Naive thymus-derived CD4-positive, alpha-beta T cell (primary cell): ENCODE measurements around the gene CYP26A1. TPM values are rescaled to one million over a fixed set of nuclear protein-coding genes. Genes with fewer than 3 reads are reported as not detected.
"Not testable (repeated sequence)": the region's sequence is repeated elsewhere in the genome, so short reads cannot be mapped to it uniquely, and the experiment has no call there.

Experiments used
- ATAC-seq: fragments of 150-1000 bp; cut with Tn5 transposase; 2 replicates; pipeline ENCODE4 v1.10.0; 2021; ENCODE audit warnings: mild to moderate bottlenecking, moderate library complexity
- CTCF ChIA-PET: fragments of 350-600 bp; sonication (Branson Sonifier 250); formaldehyde crosslinking; loops from one replicate; lab custom pipeline; 2021; ENCODE audit warnings: antibody characterized with exemption; lab: Charles Lee
- POLR2A ChIA-PET: fragments of 350-600 bp; sonication (Branson Sonifier 250); formaldehyde crosslinking; loops from one replicate; lab custom pipeline; 2021; ENCODE audit warnings: antibody characterized with exemption, inconsistent platforms; lab: Charles Lee
- DNase-seq, 9 donors: peaks; one replicate each; pipeline versions ENCODE4 v3.0.0 to v3.0.0-alpha.2; 2020 to 2022; ENCODE audit warnings: mixed read lengths in 1 of 9
- H3K27ac ChIP-seq: one replicate; pipeline ENCODE4 v1.7.0; 2013; ENCODE audit warnings: mild to moderate bottlenecking, low read depth, low read length, moderate library complexity
- H3K27me3 ChIP-seq, 2 donors: one replicate each; pipeline ENCODE4 v1.7.0; 2013; ENCODE audit warnings: low read length in 2 of 2, mild to moderate bottlenecking in 2 of 2, moderate library complexity in 2 of 2; ENCODE audit not compliant: control insufficient read depth in 2 of 2, insufficient read depth in 2 of 2
- H3K36me3 ChIP-seq, 3 experiments: 1 replicate in 2 of 3; 2 replicates in 1 of 3; pipeline ENCODE4 v1.7.0; 2013; ENCODE audit warnings: low read length in 3 of 3, mild to moderate bottlenecking in 3 of 3, moderate library complexity in 1 of 3; ENCODE audit not compliant: insufficient read depth in 3 of 3, control insufficient read depth in 2 of 3
- H3K4me1 ChIP-seq, 2 donors: one replicate each; pipeline ENCODE4 v1.7.0; 2013; ENCODE audit warnings: low read length in 2 of 2, mild to moderate bottlenecking in 2 of 2, moderate library complexity in 1 of 2; ENCODE audit not compliant: control insufficient read depth in 2 of 2, insufficient read depth in 2 of 2
- H3K4me3 ChIP-seq: 2 replicates; pipeline ENCODE4 v1.7.0; 2013; ENCODE audit warnings: mild to moderate bottlenecking, low read length
- H3K9me3 ChIP-seq, 3 experiments: 1 replicate in 2 of 3; 2 replicates in 1 of 3; pipeline ENCODE4 v1.7.0; 2013; ENCODE audit warnings: low read length in 3 of 3; ENCODE audit not compliant: control insufficient read depth in 2 of 3
- H3K27ac Mint-ChIP-seq, 9 donors: one replicate each; pipeline ENCODE4 v1.8.0; 2020 to 2022; ENCODE audit warnings: mixed read lengths in 9 of 9, mild to moderate bottlenecking in 8 of 9, moderate library complexity in 5 of 9, inconsistent platforms in 2 of 9
- H3K27me3 Mint-ChIP-seq, 5 donors: one replicate each; pipeline ENCODE4 v1.8.0; 2021 to 2022; ENCODE audit warnings: mixed read lengths in 5 of 5, mild to moderate bottlenecking in 1 of 5
- H3K36me3 Mint-ChIP-seq, 5 donors: one replicate each; pipeline ENCODE4 v1.8.0; 2020 to 2022; ENCODE audit warnings: mixed read lengths in 5 of 5, mild to moderate bottlenecking in 3 of 5, inconsistent platforms in 1 of 5
- H3K4me1 Mint-ChIP-seq, 7 donors: one replicate each; pipeline ENCODE4 v1.8.0; 2020 to 2022; ENCODE audit warnings: mixed read lengths in 7 of 7, mild to moderate bottlenecking in 3 of 7, inconsistent platforms in 1 of 7
- H3K4me3 Mint-ChIP-seq, 10 donors: one replicate each; pipeline ENCODE4 v1.8.0; 2020 to 2022; ENCODE audit warnings: mild to moderate bottlenecking in 10 of 10, mixed read lengths in 10 of 10, moderate library complexity in 6 of 10, inconsistent platforms in 2 of 10
- H3K9me3 Mint-ChIP-seq, 11 donors: one replicate each; pipeline ENCODE4 v1.8.0; 2020 to 2022; ENCODE audit warnings: mixed read lengths in 11 of 11, mild to moderate bottlenecking in 4 of 11, inconsistent platforms in 1 of 11, moderate library complexity in 1 of 11
- intact Hi-C, 2 donors: fragments of 100-400 bp; cut with micrococcal nuclease; formaldehyde crosslinking; loops; one replicate each; pipeline ENCODE4 v1.15.1; 2023
- polyA plus RNA-seq, 2 donors: library from polyadenylated mRNA; unstranded; fragments of 300-500 nt; fragmentation: Illumina TruSeq; gene quantifications; one replicate each; pipeline ENCODE4 v1.2.3, GENCODE V29; 2021
- total RNA-seq, 6 experiments: library from RNA in 5 of 6; stranded (reverse) in 5 of 6; gene quantifications; 1 replicate in 5 of 6; 2 replicates in 1 of 6; pipeline ENCODE4 v1.2.3 and lab custom pipeline; 2021 to 2026

Gene CYP26A1
- total and polyA plus RNA-seq, 7 experiments from 2014 or later = not detected

- Histone ChIP-seq H3K36me3 (no peaks in the 10 kb centered on the region), H3K4me3 (no peak overlapping the region), H3K27me3 (no peaks in the 10 kb centered on the region), H3K9me3 (no peaks in the 10 kb centered on the region), H3K4me1 (no peaks in the 10 kb centered on the region), H3K27ac (no peak overlapping the region)
- no peaks in the 10 kb centered on the region for H3K36me3 Mint-ChIP-seq
- ChIA-PET POLR2A (no interaction called here), CTCF (no interaction called here)
- DNase-seq (no peak), ATAC-seq (no peak)
- H3K27me3 Mint-ChIP-seq = peaks cover 0 to 6% (median 0%) of the 10 kb centered on the region in 5 donors
- intact Hi-C loops = no loop called here
- H3K4me1 Mint-ChIP-seq = peaks cover 0 to 5% (median 0%) of the 10 kb centered on the region in 7 donors
- no peak overlapping the region for H3K4me3 Mint-ChIP-seq
- H3K27ac Mint-ChIP-seq = no peak overlapping the region
- peaks cover 0 to 4% (median 0%) of the 10 kb centered on the region in 11 donors for H3K9me3 Mint-ChIP-seq
Observed at GRCh38 chr10:93095225-93095624, 21.5 kb downstream of the CYP26A1 start.

GRCh38 chr10:93096901-93097300 lies 23.2 kb downstream of the CYP26A1 start:
- Histone ChIP-seq H3K27me3 (no peaks in the 10 kb centered on the region), H3K27ac (no peak overlapping the region), H3K36me3 (no peaks in the 10 kb centered on the region), H3K9me3 (no peaks in the 10 kb centered on the region), H3K4me3 (no peak overlapping the region), H3K4me1 (no peaks in the 10 kb centered on the region)
- Mint-ChIP-seq H3K27me3 (peaks cover 0 to 3% (median 0%) of the 10 kb centered on the region in 5 donors), H3K9me3 (peaks cover 0 to 4% (median 0%) of the 10 kb centered on the region in 11 donors), H3K4me3 (no peak overlapping the region), H3K27ac (no peak overlapping the region), H3K36me3 (no peaks in the 10 kb centered on the region), H3K4me1 (peaks cover 0 to 5% (median 0%) of the 10 kb centered on the region in 7 donors)
- DNase-seq = no peak
- ChIA-PET CTCF (no interaction called here), POLR2A (no interaction called here)
- intact Hi-C loops = no loop called here
- ATAC-seq = no peak

GRCh38 chr10:93097386-93097785 lies 23.7 kb downstream of the CYP26A1 start:
- ATAC-seq (no peak), DNase-seq (no peak)
- Histone ChIP-seq H3K4me3 (no peak overlapping the region), H3K27me3 (no peaks in the 10 kb centered on the region), H3K27ac (no peak overlapping the region), H3K4me1 (no peaks in the 10 kb centered on the region), H3K9me3 (no peaks in the 10 kb centered on the region), H3K36me3 (no peaks in the 10 kb centered on the region)
- Mint-ChIP-seq H3K27me3 (peaks cover 0 to 3% (median 0%) of the 10 kb centered on the region in 5 donors), H3K4me3 (no peak overlapping the region), H3K4me1 (peaks cover 0 to 5% (median 0%) of the 10 kb centered on the region in 7 donors), H3K9me3 (peaks cover 0 to 4% (median 0%) of the 10 kb centered on the region in 11 donors), H3K27ac (no peak overlapping the region), H3K36me3 (no peaks in the 10 kb centered on the region)
- CTCF ChIA-PET = no interaction called here
- POLR2A ChIA-PET = no interaction called here
- intact Hi-C loops = no loop called here

- H3K36me3 ChIP-seq = no peaks in the 10 kb centered on the region
- H3K27me3 ChIP-seq = no peaks in the 10 kb centered on the region
- Mint-ChIP-seq H3K36me3 (peaks cover 0 to 4% (median 0%) of the 10 kb centered on the region in 5 donors), H3K27me3 (peaks cover 0 to 8% (median 2%) of the 10 kb centered on the region in 5 donors), H3K4me1 (peaks cover 0 to 3% (median 0%) of the 10 kb centered on the region in 7 donors), H3K9me3 (peaks cover 0 to 10% (median 1%) of the 10 kb centered on the region in 11 donors), H3K27ac (no peak overlapping the region), H3K4me3 (no peak overlapping the region)
- no peak overlapping the region for H3K27ac ChIP-seq
- CTCF ChIA-PET = no interaction called here
- ATAC-seq = no peak
- DNase-seq = no peak
- POLR2A ChIA-PET = no interaction called here
- H3K4me1 ChIP-seq = no peaks in the 10 kb centered on the region
- no peak overlapping the region for H3K4me3 ChIP-seq
- intact Hi-C loops = no loop called here
- H3K9me3 ChIP-seq = no peaks in the 10 kb centered on the region
Observed at GRCh38 chr10:93098816-93099215, 25.1 kb downstream of the CYP26A1 start.

GRCh38 chr10:93099670-93100069 lies 26.0 kb downstream of the CYP26A1 start:
- Mint-ChIP-seq H3K36me3 (peaks cover 0 to 6% (median 0%) of the 10 kb centered on the region in 5 donors), H3K4me1 (no peaks in the 10 kb centered on the region), H3K9me3 (peaks cover 0 to 18% (median 5%) of the 10 kb centered on the region in 11 donors), H3K27ac (no peak overlapping the region), H3K27me3 (peaks cover 0 to 11% (median 4%) of the 10 kb centered on the region in 5 donors), H3K4me3 (no peak overlapping the region)
- Histone ChIP-seq H3K27me3 (no peaks in the 10 kb centered on the region), H3K9me3 (no peaks in the 10 kb centered on the region), H3K27ac (no peak overlapping the region), H3K4me3 (no peak overlapping the region), H3K4me1 (no peaks in the 10 kb centered on the region), H3K36me3 (no peaks in the 10 kb centered on the region)
- DNase-seq (no peak), ATAC-seq (no peak)
- intact Hi-C loops = no loop called here
- ChIA-PET POLR2A (no interaction called here), CTCF (no interaction called here)

- H3K27me3 ChIP-seq, POLR2A ChIA-PET, H3K4me1 Mint-ChIP-seq, H3K4me1 ChIP-seq, CTCF ChIA-PET, H3K27ac Mint-ChIP-seq, H3K4me3 Mint-ChIP-seq, ATAC-seq, H3K36me3 Mint-ChIP-seq, H3K27ac ChIP-seq, H3K9me3 ChIP-seq, DNase-seq, H3K4me3 ChIP-seq, H3K36me3 ChIP-seq, intact Hi-C loops: not testable (repeated sequence)
- Mint-ChIP-seq H3K9me3 (peaks cover 0 to 20% (median 5%) of the 10 kb centered on the region in 11 donors), H3K27me3 (peaks cover 0 to 11% (median 4%) of the 10 kb centered on the region in 5 donors)
Observed at GRCh38 chr10:93101148-93101547, 27.5 kb downstream of the CYP26A1 start.

- Mint-ChIP-seq H3K4me3 (no peak overlapping the region), H3K27me3 (peaks cover 0 to 11% (median 4%) of the 10 kb centered on the region in 5 donors), H3K4me1 (no peaks in the 10 kb centered on the region), H3K27ac (no peak overlapping the region), H3K9me3 (peaks cover 0 to 20% (median 5%) of the 10 kb centered on the region in 11 donors), H3K36me3 (peaks cover 0 to 6% (median 0%) of the 10 kb centered on the region in 5 donors)
- no peak for ATAC-seq
- intact Hi-C loops = no loop called here
- H3K4me1 ChIP-seq = no peaks in the 10 kb centered on the region
- no peak overlapping the region for H3K4me3 ChIP-seq
- no peaks in the 10 kb centered on the region for H3K9me3 ChIP-seq
- ChIA-PET CTCF (no interaction called here), POLR2A (no interaction called here)
- no peaks in the 10 kb centered on the region for H3K27me3 ChIP-seq
- no peak for DNase-seq
- no peaks in the 10 kb centered on the region for H3K36me3 ChIP-seq
- H3K27ac ChIP-seq = no peak overlapping the region
Observed at GRCh38 chr10:93103953-93104352, 30.3 kb downstream of the CYP26A1 start.
